HS-27A (cell line): Measurements from ENCODE around the gene LRRC38.
"Not testable (repeated sequence)": the region's sequence is repeated elsewhere in the genome, so short reads cannot be mapped to it uniquely, and the experiment has no call there.

ENCODE experiments used
- DNase-seq: peaks from one replicate; pipeline ENCODE4 v3.0.0-alpha.2; 2012; ENCODE audit warnings: low read depth, missing footprints

Gene LRRC38

DNA sequence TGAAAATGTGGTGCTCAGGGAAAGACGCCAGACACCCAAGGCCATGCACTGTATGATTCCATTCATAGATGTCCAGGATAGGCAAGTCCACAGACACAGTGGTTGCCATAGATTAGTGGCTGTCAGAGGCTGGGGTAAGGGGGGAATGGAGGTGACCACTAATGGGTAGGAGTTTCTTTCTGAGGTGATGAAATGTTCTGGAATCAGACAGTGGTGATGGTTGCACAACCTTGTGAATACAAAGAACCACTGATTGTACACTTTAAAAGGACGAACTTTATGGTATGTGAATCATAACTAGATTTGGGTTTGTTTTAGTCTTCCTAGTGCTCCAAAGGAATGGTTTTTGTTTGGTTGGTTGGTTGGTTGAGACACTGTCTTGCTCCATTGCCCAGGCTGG is 51.8 kb downstream of the LRRC38 start:
- DNase-seq: no peak

- no peak for DNase-seq
Measured at GRCh38 chr1:13456904-13457532, 56.8 kb downstream of the LRRC38 start.

- DNase-seq: no peak
Measured at GRCh38 chr1:13451399-13451965, 62.3 kb downstream of the LRRC38 start.

- no peak for DNase-seq
Measured at GRCh38 chr1:13450204-13450603, 63.6 kb downstream of the LRRC38 start.

DNA sequence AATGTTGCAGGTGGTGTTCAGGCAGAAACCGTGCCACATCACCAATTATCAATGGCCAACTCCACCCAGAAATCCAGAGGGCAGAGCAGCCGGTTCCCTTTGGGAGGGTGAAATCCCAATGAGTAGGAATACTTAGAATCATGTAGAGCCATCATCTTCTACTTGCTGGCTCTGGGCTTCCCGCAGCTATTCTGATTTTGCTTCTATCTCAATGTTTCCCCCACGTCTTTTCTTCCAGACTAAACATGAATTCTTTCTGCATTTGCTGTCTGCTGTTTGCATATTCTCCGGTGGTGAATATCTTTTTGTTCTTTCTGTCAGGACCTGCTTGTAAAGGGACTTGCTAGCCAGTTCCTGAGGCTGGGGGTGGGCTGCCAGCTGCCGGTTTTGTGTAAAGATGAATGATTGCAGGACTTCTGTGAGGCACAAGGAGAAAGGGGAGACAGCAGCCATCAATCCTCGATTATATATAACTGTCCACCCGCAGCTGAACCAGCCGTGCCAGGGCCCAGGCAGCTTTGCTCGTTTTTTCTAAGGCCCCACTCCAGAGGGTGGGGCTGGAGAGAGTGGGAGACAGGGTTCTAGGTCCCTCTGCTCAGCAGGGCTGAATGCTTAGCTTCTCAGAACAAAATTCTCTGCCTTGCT is 70.3 kb downstream of the LRRC38 start:
- no peak for DNase-seq

DNA sequence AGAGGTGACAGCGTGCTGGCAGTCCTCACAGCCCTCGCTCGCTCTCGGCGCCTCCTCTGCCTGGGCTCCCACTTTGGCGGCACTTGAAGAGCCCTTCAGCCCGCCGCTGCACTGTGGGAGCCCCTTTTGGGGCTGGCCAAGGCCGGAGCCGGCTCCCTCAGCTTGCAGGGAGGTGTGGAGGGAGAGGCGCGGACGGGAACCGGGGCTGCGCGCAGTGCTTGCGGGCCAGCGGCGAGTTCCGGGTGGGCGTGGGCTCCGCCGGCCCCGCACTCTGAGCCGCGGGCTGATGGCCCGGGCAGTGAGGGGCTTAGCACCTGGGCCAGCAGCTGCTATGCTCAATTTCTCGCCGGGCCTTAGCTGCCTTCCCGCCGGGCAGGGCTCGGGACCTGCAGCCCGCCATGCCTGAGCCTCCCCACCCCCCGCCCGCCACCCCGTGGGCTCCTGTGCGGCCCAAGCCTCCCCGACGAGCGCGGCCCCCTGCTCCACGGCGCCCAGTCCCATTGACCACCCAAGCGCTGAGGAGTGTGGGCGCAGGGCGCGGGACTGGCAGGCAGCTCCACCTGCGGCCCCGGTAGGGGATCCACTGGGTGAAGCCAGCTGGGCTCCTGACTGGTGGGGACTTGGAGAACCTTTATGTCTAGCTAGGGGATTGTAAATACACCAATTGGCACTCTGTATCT is 74.6 kb downstream of the LRRC38 start:
- not testable (repeated sequence) for DNase-seq

DNA sequence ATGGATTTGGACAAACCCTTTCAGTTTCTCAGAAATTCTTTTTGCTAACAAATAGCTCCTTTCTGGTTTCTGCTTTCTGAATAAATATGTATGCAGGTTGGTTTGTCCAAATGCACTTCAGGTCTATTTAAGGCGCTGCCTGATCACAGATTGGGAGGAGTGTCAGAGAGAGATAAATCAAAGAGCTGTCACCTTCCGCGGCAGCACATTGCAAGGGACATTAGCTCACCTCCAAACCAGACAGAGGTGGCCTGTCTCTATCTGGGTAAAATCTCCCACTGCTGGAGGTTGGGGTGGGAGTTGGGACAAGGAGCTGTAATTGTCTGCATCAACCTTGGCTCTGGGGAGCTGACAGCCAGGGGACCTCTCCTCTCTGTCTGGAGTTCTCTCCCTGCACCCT is 78.3 kb downstream of the LRRC38 start:
- DNase-seq: no peak

DNA sequence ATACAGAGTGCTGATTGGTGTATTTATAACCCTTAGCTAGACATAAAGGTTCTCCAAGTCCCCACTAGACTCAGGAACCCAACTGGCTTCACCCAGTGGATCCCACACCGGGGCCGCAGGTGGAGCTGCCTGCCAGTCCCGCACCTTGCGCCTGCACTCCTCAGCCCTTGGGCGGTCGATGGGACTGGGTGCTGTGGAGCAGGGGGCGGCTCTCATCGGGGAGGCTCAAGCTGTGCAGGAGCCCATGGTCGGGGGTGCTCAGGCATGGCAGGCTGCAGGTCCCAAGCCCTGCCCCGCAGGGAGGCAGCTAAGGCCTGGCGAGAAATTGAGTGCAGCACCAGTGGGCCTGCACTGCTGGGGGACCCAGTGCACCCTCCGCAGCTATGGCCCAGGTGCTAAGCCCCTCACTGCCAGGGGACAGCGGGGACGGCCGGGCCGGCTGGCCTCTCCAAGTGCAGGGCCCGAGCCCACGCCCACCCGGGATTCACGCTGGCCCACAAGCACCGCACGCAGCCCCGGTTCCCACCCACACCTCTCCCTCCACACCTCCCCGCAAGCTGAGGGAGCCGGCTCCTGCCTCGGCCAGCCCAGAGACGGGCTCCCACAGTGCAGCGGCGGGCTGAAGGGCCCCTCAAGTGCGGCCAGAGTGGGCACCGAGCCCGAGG is 80.0 kb downstream of the LRRC38 start:
- DNase-seq: not testable (repeated sequence)

- DNase-seq: no peak
Measured at GRCh38 chr1:13432251-13432650, 81.6 kb downstream of the LRRC38 start.

GRCh38 chr1:13430495-13430894 is 83.3 kb downstream of the LRRC38 start:
- DNase-seq: no peak
